OCI-M2 (cell line): ENCODE measurements around the gene ZNF2.
A peak's percentile ranks its signal among the peaks of the same experiment; 100 is the strongest.
"Not testable (repeated sequence)": the region's sequence is repeated elsewhere in the genome, so short reads cannot be mapped to it uniquely, and the experiment has no call there.

Experiments used
- DNase-seq: peaks from one replicate; lab custom pipeline; 2025; ENCODE audit not compliant: unreplicated experiment; lab: John Stamatoyannopoulos, UW

ZNF2 gene

GRCh38 chr2:95165371-95166064 is at the start of gene ZNF2:
Gene ZNF2 (plus strand): TSS chr2:95165809. CDS start chr2:95176227, 10,418 bp downstream.
- DNase-seq, result peak; percentile 70

- no peak for DNase-seq
Measured at GRCh38 chr2:95121093-95121406, 44.6 kb upstream of the ZNF2 start.

- no peak for DNase-seq
Measured at GRCh38 chr2:95121407-95122196, 44.0 kb upstream of the ZNF2 start, which contains the start of gene MRPS5. Gene MRPS5 (minus strand): TSS chr2:95121808. CDS start chr2:95121791, 17 bp downstream.

- no peak for DNase-seq
Measured at GRCh38 chr2:95122197-95122551, 43.4 kb upstream of the ZNF2 start.

- DNase-seq, result no peak
Measured at GRCh38 chr2:95138702-95139101, 26.9 kb upstream of the ZNF2 start.

DNA sequence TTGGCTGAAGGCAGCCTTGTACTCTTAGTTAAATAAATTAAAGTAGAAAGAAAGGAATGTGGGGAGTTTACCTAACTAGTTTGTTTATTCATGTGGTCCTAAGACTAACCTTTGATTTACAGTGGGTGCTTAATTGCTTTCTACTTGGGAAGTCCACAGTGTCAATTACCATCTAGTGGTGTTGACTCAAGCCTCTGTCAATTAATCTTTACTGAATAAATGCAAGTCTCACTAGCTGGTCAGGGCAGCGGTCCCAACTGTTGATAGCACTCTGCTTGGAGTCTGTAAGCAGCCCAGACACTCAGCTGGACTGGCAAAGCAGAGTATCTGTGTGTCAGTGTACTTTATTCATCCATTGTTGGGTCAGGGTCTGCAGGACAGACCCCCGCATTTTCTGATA is 21.8 kb upstream of the ZNF2 start:
- no peak for DNase-seq

- no peak for DNase-seq
Measured at GRCh38 chr2:95149397-95149984, 16.1 kb upstream of the ZNF2 start.

DNA sequence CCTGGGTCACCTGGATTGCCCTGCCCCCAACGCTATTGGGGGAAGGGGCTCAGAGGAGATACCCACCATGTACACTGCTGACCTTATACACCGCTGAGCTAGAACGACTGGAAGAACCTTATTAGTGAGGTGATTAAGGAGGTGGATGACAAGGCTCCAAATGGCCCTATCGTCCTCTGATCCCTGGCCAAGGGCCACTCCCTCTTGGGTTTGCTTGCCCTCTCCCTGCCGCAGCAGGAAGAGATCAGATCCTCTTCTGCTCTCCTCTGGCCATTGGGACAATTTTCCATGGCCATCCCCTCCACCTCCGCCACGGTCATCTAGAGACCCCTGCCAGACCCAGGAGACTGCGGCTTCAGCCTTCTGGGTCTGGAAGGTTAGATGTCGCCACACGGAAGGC is 7.2 kb upstream of the ZNF2 start:
- no peak for DNase-seq

GRCh38 chr2:95158891-95159619 is 6.6 kb upstream of the ZNF2 start:
- no peak for DNase-seq

DNA sequence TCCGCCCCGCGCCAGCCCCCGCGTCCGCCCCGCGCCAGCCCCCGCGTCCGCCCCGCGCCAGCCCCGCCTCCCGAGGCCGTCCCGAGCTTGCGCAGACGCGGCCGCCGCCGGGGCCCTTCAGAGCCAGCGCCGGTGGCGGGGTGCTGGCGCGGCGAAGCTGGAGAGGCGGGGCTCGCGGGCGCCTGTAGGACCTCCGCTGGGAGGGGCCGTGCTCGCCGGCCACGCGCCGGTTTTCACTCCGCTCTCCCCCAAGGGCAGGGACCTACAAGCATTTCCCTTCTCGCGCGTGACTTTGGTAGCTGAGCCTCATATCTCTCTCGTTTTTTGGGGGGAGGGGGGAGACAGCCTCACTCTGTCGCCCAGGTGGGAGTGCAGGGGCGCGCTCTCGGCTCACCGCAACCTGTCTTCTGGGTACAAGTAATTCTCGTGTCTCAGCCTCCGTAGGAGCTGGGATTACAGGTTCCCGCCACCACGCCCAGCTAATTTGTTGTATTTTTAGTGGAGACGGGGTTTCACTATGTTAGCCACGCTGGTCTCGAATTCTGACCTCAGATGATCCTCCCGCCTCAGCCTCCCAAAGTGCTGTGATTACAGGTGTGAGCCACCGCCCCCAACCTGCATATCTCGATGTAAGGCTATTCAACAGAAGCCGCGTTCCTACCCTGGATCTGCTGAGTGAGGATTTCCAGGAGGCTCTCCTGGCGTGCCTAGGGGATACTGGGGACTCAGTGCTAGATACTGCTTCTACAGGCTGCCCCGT is 5.7 kb upstream of the ZNF2 start, which contains the start of gene ZNF514:
ZNF514 (minus strand) TSS at position 159 of the 760 bp plus-strand sequence. CDS start 6,595 bp downstream, outside the sequence.
- no peak for DNase-seq

GRCh38 chr2:95165030-95165370 is 609 bp upstream of the ZNF2 start:
- no peak for DNase-seq

DNA sequence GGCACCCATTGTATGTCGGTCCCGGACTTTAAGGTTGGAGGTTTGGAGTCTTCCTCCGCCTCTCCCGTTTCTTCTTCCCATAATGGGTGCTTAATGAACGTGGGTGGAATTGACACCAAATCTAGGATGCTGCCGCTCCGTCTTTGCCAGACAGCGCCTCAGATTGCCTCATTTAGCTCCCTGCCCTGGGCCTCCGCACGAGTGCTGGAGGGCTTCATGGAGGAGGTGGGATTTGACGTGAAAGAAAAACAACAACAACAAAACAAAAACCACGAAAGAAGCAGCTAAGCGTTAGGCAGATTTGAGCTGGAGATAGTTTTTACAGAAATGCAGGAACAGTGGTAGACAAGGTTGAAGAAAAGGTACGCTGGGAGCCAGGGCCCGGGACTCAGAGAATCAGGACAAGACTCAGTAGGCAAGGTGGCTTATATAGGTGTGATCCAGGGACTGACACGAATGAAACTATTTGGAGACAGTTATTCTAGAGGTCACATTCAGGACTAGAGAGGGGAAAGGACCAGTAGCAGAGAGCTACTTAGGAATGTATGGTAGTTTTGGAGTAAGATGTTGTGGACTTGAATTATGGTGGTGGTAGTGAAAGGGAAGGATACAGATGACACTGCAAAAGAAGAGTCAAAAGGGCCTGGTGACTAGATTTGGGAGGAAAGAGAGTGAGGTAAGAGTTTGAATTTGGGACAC is 605 bp downstream of the ZNF2 start:
- no peak for DNase-seq

- no peak for DNase-seq
Measured at GRCh38 chr2:95171902-95172301, 6.3 kb downstream of the ZNF2 start.

DNA sequence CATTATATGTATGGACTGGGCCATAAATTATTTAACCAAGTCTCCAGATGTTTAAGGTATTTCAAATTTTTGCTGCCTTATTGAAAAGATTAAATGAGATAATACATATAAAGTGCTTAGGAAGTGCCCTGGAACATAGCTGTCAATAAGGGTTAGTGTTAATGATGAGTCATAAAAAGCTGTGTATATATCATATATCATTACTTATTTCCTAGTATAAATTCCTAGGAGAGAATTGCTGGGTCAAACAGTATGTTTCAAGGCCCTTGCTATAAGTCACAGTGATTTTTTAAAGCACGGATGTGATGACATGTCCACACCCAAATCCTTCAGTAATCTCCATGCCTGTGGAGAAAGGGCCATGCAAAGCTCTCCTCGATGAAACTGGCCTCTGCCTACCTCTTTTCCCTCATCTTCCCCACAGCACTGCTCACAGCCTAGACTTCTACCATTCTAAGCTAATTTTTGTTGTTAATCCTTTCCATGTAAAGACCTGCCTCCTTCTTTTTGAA is 8.5 kb downstream of the ZNF2 start:
- DNase-seq, result no peak

DNA sequence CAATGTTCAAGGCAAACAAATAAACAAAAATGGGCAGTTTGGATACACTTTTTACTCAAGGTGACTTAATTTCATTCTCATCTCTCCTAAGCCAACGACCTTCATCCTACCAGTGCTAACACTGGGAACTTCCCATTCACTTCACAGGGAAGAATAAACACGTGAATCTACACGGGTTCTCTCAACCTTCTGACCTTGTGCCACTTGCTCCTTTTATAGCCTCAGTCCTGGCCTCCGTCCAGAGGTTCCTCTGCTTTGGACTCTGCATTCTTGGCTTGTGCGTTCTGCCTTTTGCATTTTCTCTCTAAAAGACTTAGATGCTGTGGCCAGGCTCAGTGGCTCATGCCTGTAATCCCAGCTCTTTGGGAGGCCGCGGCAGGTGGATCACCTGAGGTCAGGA is 13.8 kb downstream of the ZNF2 start:
- DNase-seq, result no peak

GRCh38 chr2:95181774-95182173 is 16.2 kb downstream of the ZNF2 start:
- no peak for DNase-seq

GRCh38 chr2:95185197-95185596 is 19.6 kb downstream of the ZNF2 start:
- no peak for DNase-seq

DNA sequence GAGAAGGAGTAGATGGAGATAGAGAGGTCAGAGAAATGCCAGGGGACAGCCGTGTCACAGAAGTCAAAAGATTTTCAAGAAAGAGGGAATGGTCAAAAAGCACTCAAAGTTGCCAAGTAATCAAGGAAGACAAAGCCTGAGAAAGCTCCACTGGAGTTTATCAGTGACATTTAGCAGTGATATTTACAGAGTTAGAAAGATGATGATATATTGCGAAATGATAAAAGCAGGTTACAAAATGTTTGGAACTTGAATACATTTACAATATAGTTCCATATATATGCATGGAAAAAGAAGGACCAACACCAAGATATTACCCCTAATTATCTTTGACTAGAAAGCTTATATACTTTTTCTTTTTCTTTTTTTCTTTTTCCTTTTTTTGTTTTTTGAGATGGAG is 20.4 kb downstream of the ZNF2 start:
- no peak for DNase-seq

GRCh38 chr2:95192956-95193355 is 27.3 kb downstream of the ZNF2 start:
- not testable (repeated sequence) for DNase-seq

DNA sequence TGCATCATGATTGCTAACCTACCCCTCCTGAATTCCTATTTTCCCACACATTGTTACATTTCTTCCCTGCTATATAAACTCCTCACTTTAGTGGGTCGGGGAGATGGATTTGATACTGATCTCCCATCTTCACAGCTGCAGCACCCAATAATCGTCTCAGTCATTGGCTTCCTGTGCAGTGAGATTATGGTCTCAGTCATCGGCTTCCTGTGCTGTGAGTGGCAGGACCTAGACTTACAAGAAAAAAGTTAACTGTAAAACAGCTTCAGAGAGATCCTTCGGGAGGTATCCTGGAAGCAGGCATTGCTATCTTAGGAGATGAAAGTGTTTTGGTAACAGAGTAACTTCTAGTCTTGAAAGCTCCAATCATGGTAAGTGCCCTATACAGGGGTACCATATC is 38.3 kb downstream of the ZNF2 start:
- no peak for DNase-seq
